Transverse colon (tissue), 4 donors: ENCODE measurements around the gene SPEN. TPM values are rescaled to one million over a fixed set of nuclear protein-coding genes. Genes with fewer than 3 reads are reported as not detected.
A peak's percentile ranks its signal among the peaks of the same experiment; 100 is the strongest.
"Not testable (repeated sequence)": the region's sequence is repeated elsewhere in the genome, so short reads cannot be mapped to it uniquely, and the experiment has no call there.

ENCODE experiments used
- DNase-seq: peaks from one replicate; pipeline ENCODE4 v3.0.0-alpha.2; 2019
- H3K27ac ChIP-seq, 4 donors: fragments of 200-600 bp; sonication (generic); 2 replicates each; pipeline ENCODE4 v1.5.1; 2016 to 2018; ENCODE audit warnings: inconsistent platforms in 4 of 4
- H3K27me3 ChIP-seq: fragments of 200-600 bp; sonication (generic); 2 replicates; pipeline ENCODE4 v1.5.1; 2017; ENCODE audit warnings: inconsistent platforms
- H3K36me3 ChIP-seq, 4 donors: fragments of 200-600 bp; sonication (generic); 2 replicates each; pipeline ENCODE4 v1.5.1; 2017 to 2019; ENCODE audit warnings: inconsistent platforms in 4 of 4
- H3K4me1 ChIP-seq, 4 donors: fragments of 200-600 bp; sonication (generic); 2 replicates each; pipeline ENCODE4 v1.5.1; 2017 to 2020; ENCODE audit warnings: inconsistent platforms in 4 of 4
- H3K4me3 ChIP-seq, 4 donors: fragments of 200-600 bp; sonication (generic); 1 replicate in 1 of 4; 2 replicates in 3 of 4; pipeline versions ENCODE4 v1.5.1 to v1.6.1; 2017 to 2019; ENCODE audit warnings: inconsistent platforms in 4 of 4
- H3K9me3 ChIP-seq, 2 donors: fragments of 200-600 bp; sonication (generic); 2 replicates each; pipeline ENCODE4 v1.5.1; 2017 to 2019; ENCODE audit warnings: inconsistent platforms in 2 of 2
- CTCF ChIP-seq, 5 experiments: fragments of 200-600 bp in 3 of 5; fragments of 450-650 bp in 2 of 5; sonication (generic) in 3 of 5; IDR thresholded peaks; 1 replicate in 2 of 5; 2 replicates in 3 of 5; pipeline ENCODE4 v1.5.1; 2016 to 2017; ENCODE audit warnings: antibody characterized with exemption in 5 of 5, inconsistent platforms in 3 of 5, mild to moderate bottlenecking in 2 of 5, moderate library complexity in 1 of 5
- EP300 ChIP-seq: sonication (generic); formaldehyde crosslinking; IDR thresholded peaks from one replicate; pipeline ENCODE4 v1.6.1; 2017; ENCODE audit warnings: antibody characterized with exemption, low read depth
- POLR2A ChIP-seq: fragments of 450-650 bp; IDR thresholded peaks from one replicate; pipeline ENCODE4 v1.6.1; 2016; ENCODE audit warnings: antibody characterized with exemption, mild to moderate bottlenecking, moderate library complexity
- POLR2AphosphoS5 ChIP-seq, 3 donors: sonication (generic); formaldehyde crosslinking; IDR thresholded peaks; one replicate each; pipeline ENCODE4 v1.6.1; 2016; ENCODE audit warnings: antibody characterized with exemption in 3 of 3
- WGBS, 2 donors: methylation state at CpG; one replicate each; pipeline ENCODE4 v1.1.5; 2018; ENCODE audit warnings: low coverage in 1 of 2; 5-methylcytosine and 5-hydroxymethylcytosine counted together
- in situ Hi-C, 4 donors: fragments of 200-750 bp; cut with MboI; loops; one replicate each; pipeline versions ENCODE4 v1.15.0 to v1.15.1; 2017; ENCODE audit warnings: low sequenced_read_pairs in 3 of 4, low pct_ligation_motif_present in 1 of 4, low pct_unique_long_range_greater_than_20kb in 1 of 4
- intact Hi-C: fragments of 100-400 bp; cut with DNase I; formaldehyde crosslinking; loops from one replicate; pipeline ENCODE4 v1.15.1; 2023; ENCODE audit warnings: low total_unique reads
- total RNA-seq, 4 donors: library from RNA; depleted of rRNA; stranded (reverse); fragments of >200 nt; gene quantifications; one replicate each; pipeline ENCODE4 v1.1.0, GENCODE V29; 2016

The SPEN gene
- total RNA-seq, 4 donors from 2014 or later: 28.4 to 81.9 (median 42.6) TPM

GRCh38 chr1:15843826-15844572 lies 3.5 kb upstream of the SPEN start:
- intact Hi-C loops: no loop called here
- 59 to 64% methylated on average over 3 of the region's 3 CpGs for WGBS, 2 donors
- TF ChIP-seq POLR2A: no peak
- no peak for TF ChIP-seq POLR2AphosphoS5 (IDR thresholded peaks at IDR 0.05)
- Histone ChIP-seq H3K4me3 (no peak overlapping the region), H3K4me1 (peaks cover 0 to 31% (median 9%) of the 10 kb centered on the region in 4 donors), H3K36me3 (no peaks in the 10 kb centered on the region), H3K27ac (no peak overlapping the region), H3K27me3 (no peaks in the 10 kb centered on the region), H3K9me3 (no peaks in the 10 kb centered on the region)
- in situ Hi-C loops: no loop called here
- DNase-seq: no peak

- H3K4me3 ChIP-seq, H3K36me3 ChIP-seq, intact Hi-C loops, in situ Hi-C loops, H3K27me3 ChIP-seq, H3K9me3 ChIP-seq, DNase-seq: not testable (repeated sequence)
- H3K27ac ChIP-seq: peak overlapping the region in 2 of 4 donors; percentile 97 to 99
- 93 to 95% methylated on average over 10 to 11 of the region's 11 CpGs for WGBS, 2 donors
- peaks cover 2 to 45% (median 21%) of the 10 kb centered on the region in 4 donors for H3K4me1 ChIP-seq
Observed at GRCh38 chr1:15846056-15846455, 1.5 kb upstream of the SPEN start.

- Histone ChIP-seq H3K27me3 (no peaks in the 10 kb centered on the region), H3K27ac (peak overlapping the region; percentile 94 to 99 (median 98)), H3K36me3 (no peaks in the 10 kb centered on the region), H3K4me1 (peaks cover 8 to 61% (median 36%) of the 10 kb centered on the region in 4 donors), H3K9me3 (no peaks in the 10 kb centered on the region), H3K4me3 (peak overlapping the region; percentile 50 to 98 (median 75))
- in situ Hi-C loops (no loop called here), intact Hi-C loops (no loop called here)
- TF ChIP-seq POLR2A (no peak), POLR2AphosphoS5 (IDR thresholded peaks at IDR 0.05) (no peak), CTCF (IDR thresholded peaks at IDR 0.05) (no peak), EP300 (no peak)
- 1% methylated on average over 23 of the region's 34 CpGs; no CpG with 5 or more reads in 1 of the 2 donors for WGBS, 2 donors
- DNase-seq: no peak
Observed at GRCh38 chr1:15847893-15848142, 311 bp downstream of the SPEN start.

GRCh38 chr1:15848143-15848928 lies 829 bp downstream of the SPEN start:
- WGBS, 2 donors: 0% methylated on average over 3 to 55 of the region's 104 CpGs
- peaks cover 8 to 67% (median 38%) of the 10 kb centered on the region in 4 donors for H3K4me1 ChIP-seq
- peak overlapping the region; percentile 94 to 99 (median 98) for H3K27ac ChIP-seq
- H3K4me3 ChIP-seq: peak overlapping the region; percentile 50 to 98 (median 75)
- DNase-seq: peak; percentile 51
- TF ChIP-seq CTCF (IDR thresholded peaks at IDR 0.05) (no peak), POLR2AphosphoS5 (IDR thresholded peaks at IDR 0.05) (peak in 2 of 3 donors; percentile 12 to 47)
- H3K9me3 ChIP-seq: no peaks in the 10 kb centered on the region
- no peaks in the 10 kb centered on the region for H3K36me3 ChIP-seq
- intact Hi-C loops: no loop called here
- in situ Hi-C loops: no loop called here
- no peaks in the 10 kb centered on the region for H3K27me3 ChIP-seq

GRCh38 chr1:15848929-15849774 lies 1.6 kb downstream of the SPEN start:
- Histone ChIP-seq H3K4me1 (peaks cover 8 to 67% (median 36%) of the 10 kb centered on the region in 4 donors), H3K27me3 (no peaks in the 10 kb centered on the region), H3K36me3 (no peaks in the 10 kb centered on the region), H3K27ac (peak overlapping the region; percentile 94 to 99 (median 98)), H3K9me3 (no peaks in the 10 kb centered on the region), H3K4me3 (peak overlapping the region; percentile 50 to 98 (median 75))
- peak; percentile 88 for DNase-seq
- TF ChIP-seq POLR2AphosphoS5 (IDR thresholded peaks at IDR 0.05) (peak; percentile 81 to 91 (median 88)), EP300 (no peak), CTCF (IDR thresholded peaks at IDR 0.05) (peak in 2 of 5 experiments; percentile 26 to 27), POLR2A (peak; percentile 83)
- 0% methylated on average over 24 to 44 of the region's 44 CpGs for WGBS, 2 donors
- in situ Hi-C loops: no loop called here
- intact Hi-C loops: no loop called here
